ENCODE measurements around the gene PRSS36. TPM values are rescaled to one million over a fixed set of nuclear protein-coding genes. Genes with fewer than 3 reads are reported as not detected.

Gene PRSS36
- total and polyA plus RNA-seq, 2 of the 4 experiments (the other 2 are of a cell fraction), result 0.18 to 0.55 TPM

DNA sequence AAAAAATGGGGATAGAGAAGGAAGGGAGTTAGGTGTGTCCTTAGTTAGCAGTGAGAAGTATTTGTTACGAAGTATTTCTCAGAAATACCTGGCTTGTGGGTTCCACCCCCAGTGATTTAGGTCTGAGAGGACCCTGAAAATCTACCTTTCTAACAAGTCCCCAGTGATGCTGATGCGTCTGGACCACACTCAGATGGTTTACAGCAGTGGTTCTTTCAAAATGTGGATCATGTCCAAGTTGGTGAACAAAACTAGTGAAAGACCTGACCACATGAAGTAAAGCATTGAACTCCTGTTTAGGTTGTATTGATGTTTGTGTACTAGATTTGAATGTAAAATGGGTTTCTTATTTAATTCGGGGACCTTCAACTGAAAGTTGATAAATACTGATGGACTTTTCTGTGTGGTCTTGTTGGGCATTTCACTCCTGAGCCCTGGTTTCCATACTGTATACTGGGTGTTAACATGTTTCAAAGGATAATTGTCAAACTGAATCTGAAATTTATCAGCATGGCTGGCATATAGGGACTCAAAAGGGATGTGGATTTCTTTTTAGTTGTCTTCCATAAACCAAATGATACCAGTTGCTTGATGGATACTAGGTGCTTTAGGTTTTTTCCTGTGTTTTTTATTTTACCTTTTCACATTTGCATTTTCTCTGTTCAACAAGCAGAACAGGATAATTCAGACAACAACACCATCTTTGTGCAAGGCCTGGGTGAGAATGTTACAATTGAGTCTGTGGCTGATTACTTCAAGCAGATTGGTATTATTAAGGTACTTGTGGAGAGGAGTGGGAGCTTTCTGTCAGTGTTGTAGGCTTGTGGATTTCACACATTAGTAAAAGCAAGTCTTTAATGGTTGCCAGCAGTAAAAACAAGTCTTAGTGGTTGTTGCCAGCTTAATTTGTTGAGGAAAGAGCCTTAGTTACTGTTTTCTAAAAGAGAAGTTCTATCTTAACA lies 38.9 kb upstream of the PRSS36 start:
- no peak for TF ChIP-seq CEBPB (IDR thresholded peaks at IDR 0.05; ENCODE audit: low read depth, low read length)
- no peak for TF ChIP-seq RAD21 (IDR thresholded peaks at IDR 0.05; ENCODE audit: low read length)
- TF ChIP-seq SMC3 (IDR thresholded peaks at IDR 0.05; ENCODE audit: low read depth, low read length), result no peak
- peak; percentile 20; the same call in 1 of the 2 replicates for TF ChIP-seq POLR2A (IDR thresholded peaks at IDR 0.05; ENCODE audit: low read depth, low read length)
- Histone ChIP-seq H2BK15ac (ENCODE audit: low read depth, low read length) (no peak overlapping the region), H4K5ac (ENCODE audit: low read depth, low read length) (no peak overlapping the region), H3K79me1 (ENCODE audit: low read depth in 1 of 2, low read length in 2 of 2) (peaks cover 65 to 91% of the 10 kb centered on the region in 2 experiments), H3K4ac (ENCODE audit: low read depth, low read length) (no peak overlapping the region), H2BK20ac (ENCODE audit: low read depth, low read length) (no peak overlapping the region), H2AK9ac (replicated peaks; ENCODE audit: low read depth, low read length, poor library complexity) (no peak overlapping the region), H3K9me1 (ENCODE audit: insufficient read depth, low read length) (peaks cover 6% of the 10 kb centered on the region; the same call in 1 of the 2 replicates), H2BK120ac (ENCODE audit: low read depth, low read length) (no peak overlapping the region), H3K9ac (ENCODE audit: low read depth, low read length) (no peak overlapping the region), H3K4me3 (ENCODE audit: insufficient read depth, low read depth, low read length) (no peak overlapping the region), H2BK5ac (ENCODE audit: low read depth, low read length, poor library complexity, severe bottlenecking) (no peak overlapping the region), H3K14ac (replicated peaks; ENCODE audit: low read depth, low read length) (no peak overlapping the region), H3K18ac (ENCODE audit: low read depth, low read length) (no peak overlapping the region), H2AK5ac (ENCODE audit: low read depth, low read length) (no peak overlapping the region), H3K27me3 (ENCODE audit: control insufficient read depth, insufficient read depth, low read length) (no peaks in the 10 kb centered on the region), H3K4me1 (ENCODE audit: control insufficient read depth, insufficient read depth, low read length) (no peaks in the 10 kb centered on the region), H3K36me3 (ENCODE audit: control insufficient read depth, insufficient read depth, low read length) (peaks cover 91% of the 10 kb centered on the region), H4K20me1 (ENCODE audit: insufficient read depth, low read length) (peaks cover 92% of the 10 kb centered on the region), H3K9me3 (ENCODE audit: control insufficient read depth, insufficient read depth, low read length) (no peaks in the 10 kb centered on the region), H2AFZ (replicated peaks; ENCODE audit: low read length, poor library complexity) (no peak overlapping the region), H4K8ac (ENCODE audit: low read depth in 2 of 2, low read length in 2 of 2) (no peak overlapping the region), H4K91ac (ENCODE audit: insufficient read depth, low read depth, low read length) (no peak overlapping the region), H3K27ac (ENCODE audit: insufficient read depth, low read length) (no peak overlapping the region), H3K56ac (ENCODE audit: extremely low read depth, insufficient read depth, low read length) (no peak overlapping the region), H3K4me2 (ENCODE audit: low read depth, low read length) (no peak overlapping the region), H3K23ac (ENCODE audit: low read depth, low read length) (no peak overlapping the region)
- ChIA-PET CTCF (no interaction called here), POLR2A (ENCODE audit: unreplicated experiment) (no interaction called here)
- in situ Hi-C loops (cut with MboI; ENCODE audit: low sequenced_read_pairs), result no loop called here
- ATAC-seq (ENCODE audit: low read depth) (no peak), DNase-seq (no peak)
- intact Hi-C loops (cut with micrococcal nuclease), result loop anchor here (10.0 kb wide), 1 partner anchor 686 kb away; the partner anchor contains the start of gene ZNF267
- no TSS peak for BruUV-seq (replicated peaks)
- 100% methylated on average over 1 of the region's 3 CpGs; no CpG with 5 or more reads in 1 of the 2 experiments for WGBS, 2 experiments (ENCODE audit: extremely low coverage in 2 of 2, insufficient read length in 1 of 2)
- dilution Hi-C loops (cut with HindIII; ENCODE audit: low sequenced_read_pairs, unreplicated experiment), result no loop called here
